ENCODE data around the gene ACTL7B. TPM values are rescaled to one million over a fixed set of nuclear protein-coding genes. Genes with fewer than 3 reads are reported as not detected.

The ACTL7B gene
- total RNA-seq, 2 donors from 2014 or later = 0.12 to 0.31 TPM

DNA sequence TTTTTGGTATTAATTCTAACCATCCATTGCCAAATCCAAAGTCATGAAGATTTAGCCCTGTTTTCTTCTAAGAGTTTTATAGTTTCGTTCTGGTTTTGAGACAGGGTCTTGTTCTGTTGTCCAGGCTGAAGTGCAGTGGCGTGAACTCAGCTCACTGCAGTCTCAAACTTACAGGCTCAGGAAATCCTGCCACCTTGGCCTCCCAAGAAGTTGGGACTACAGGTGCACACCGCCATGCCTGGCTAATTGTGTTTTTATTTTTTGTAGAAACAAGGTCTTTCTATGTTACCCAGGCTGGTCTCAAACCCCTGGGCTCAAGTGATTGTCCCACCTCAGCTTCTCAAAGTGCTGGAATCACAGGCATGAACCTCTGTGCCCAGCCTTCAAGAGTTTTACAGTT, 27.3 kb upstream of the ACTL7B start:
- no peaks in the 10 kb centered on the region for H3K4me1 Mint-ChIP-seq
- H3K4me3 Mint-ChIP-seq = no peak overlapping the region
- H3K9me3 ChIP-seq (ENCODE audit: control insufficient read depth, low read length, poor library complexity, severe bottlenecking) = no peaks in the 10 kb centered on the region
- ATAC-seq = no peak
- H3K36me3 Mint-ChIP-seq (ENCODE audit: low read depth) = peaks cover 14% of the 10 kb centered on the region
- no peak overlapping the region for H3K27ac Mint-ChIP-seq
- no peaks in the 10 kb centered on the region for H3K27me3 Mint-ChIP-seq
- DNase-seq = no peak

DNA sequence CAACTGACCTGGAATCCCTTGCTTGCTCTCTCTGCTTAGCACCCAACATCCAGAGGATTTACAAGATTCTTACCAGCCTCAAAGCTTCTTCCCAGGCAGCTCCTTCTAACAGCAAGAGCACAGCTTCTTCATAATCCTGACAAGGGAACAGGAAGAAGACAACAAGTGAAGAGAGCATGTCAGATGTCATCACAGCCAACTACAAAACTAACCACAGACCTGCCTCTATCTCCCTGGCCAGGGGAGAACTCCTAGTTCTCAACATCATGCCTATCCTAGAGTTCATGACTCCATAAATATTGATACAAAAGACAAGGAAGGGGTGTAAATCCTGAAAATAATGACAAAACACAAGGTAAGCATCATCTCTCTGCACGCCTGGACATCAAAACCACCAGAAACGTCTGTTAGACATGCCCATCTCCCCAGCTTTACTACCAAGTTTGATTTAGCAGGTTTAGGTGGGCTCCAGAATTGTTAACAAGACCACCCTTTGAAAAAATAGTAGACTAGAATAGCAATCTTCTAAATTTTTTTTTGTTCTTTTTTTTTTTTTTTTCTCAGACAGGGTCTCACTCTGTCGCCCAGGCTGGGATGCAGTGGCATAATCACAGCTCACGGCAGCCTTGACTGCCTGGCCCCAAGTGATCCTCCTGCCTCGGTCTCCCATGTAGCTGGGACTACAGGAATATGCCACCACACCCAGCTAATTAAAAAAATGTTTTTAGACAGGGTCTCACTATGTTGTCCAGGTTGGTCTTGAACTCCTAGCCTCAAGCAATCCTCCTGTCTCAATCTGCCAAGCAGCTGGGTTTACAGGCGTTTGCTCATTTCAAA, 26.5 kb upstream of the ACTL7B start:
- DNase-seq (no peak), ATAC-seq (no peak)
- Mint-ChIP-seq H3K36me3 (ENCODE audit: low read depth) (peaks cover 11% of the 10 kb centered on the region), H3K27me3 (no peaks in the 10 kb centered on the region), H3K27ac (no peak overlapping the region), H3K4me3 (no peak overlapping the region), H3K4me1 (no peaks in the 10 kb centered on the region)
- H3K9me3 ChIP-seq (ENCODE audit: control insufficient read depth, low read length, poor library complexity, severe bottlenecking) = no peaks in the 10 kb centered on the region

- no peak overlapping the region for H3K4me3 Mint-ChIP-seq
- H3K9me3 ChIP-seq (ENCODE audit: control insufficient read depth, low read length, poor library complexity, severe bottlenecking) = no peaks in the 10 kb centered on the region
- peaks cover 11% of the 10 kb centered on the region for H3K36me3 Mint-ChIP-seq (ENCODE audit: low read depth)
- ATAC-seq = no peak
- H3K4me1 Mint-ChIP-seq = no peaks in the 10 kb centered on the region
- no peaks in the 10 kb centered on the region for H3K27me3 Mint-ChIP-seq
- no peak overlapping the region for H3K27ac Mint-ChIP-seq
- DNase-seq = no peak
Measured at GRCh38 chr9:108880738-108881316, 25.0 kb upstream of the ACTL7B start.

DNA sequence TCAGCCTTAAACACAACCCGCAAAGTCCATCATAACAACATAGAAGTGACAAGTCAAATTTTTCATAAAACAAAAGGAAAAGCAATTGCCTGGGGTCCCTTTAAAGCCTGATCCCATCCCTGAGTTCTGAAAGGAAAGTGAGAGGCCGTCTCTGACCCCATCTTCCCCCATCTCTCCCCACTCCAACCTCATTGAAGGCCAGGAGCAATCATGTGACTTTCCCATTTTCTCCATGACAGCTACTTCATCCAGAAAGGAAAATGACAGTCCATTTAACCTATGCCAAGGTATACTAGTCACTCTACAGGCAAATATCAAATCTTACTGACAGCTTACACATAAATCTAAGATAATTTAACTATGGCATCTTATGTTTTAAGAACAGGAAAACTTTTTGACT, 21.7 kb upstream of the ACTL7B start:
- Mint-ChIP-seq H3K4me3 (no peak overlapping the region), H3K27me3 (no peaks in the 10 kb centered on the region), H3K4me1 (no peaks in the 10 kb centered on the region), H3K36me3 (ENCODE audit: low read depth) (peaks cover 6% of the 10 kb centered on the region), H3K27ac (no peak overlapping the region)
- ATAC-seq (no peak), DNase-seq (no peak)
- H3K9me3 ChIP-seq (ENCODE audit: control insufficient read depth, low read length, poor library complexity, severe bottlenecking) = no peaks in the 10 kb centered on the region

DNA sequence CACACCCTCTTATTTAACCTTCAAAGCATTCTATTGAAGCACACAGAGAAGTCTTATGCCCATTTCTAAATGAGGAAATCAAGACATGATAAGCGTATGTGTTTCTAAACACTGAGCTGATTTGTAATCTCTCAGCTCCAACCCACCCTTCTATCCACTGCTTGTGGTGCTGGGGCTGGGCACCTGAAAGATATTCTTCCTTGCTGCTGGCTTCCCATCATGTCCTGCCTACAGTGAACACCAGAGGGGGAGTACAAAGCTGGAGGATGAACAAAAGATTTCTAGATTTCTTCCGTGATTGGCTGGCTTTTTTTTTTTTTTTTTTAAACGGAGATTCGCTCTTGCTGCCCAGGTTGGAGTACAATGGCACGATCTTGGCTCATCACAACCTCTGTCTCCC, 20.6 kb upstream of the ACTL7B start:
- Mint-ChIP-seq H3K4me3 (no peak overlapping the region), H3K4me1 (no peaks in the 10 kb centered on the region), H3K27ac (no peak overlapping the region), H3K27me3 (no peaks in the 10 kb centered on the region), H3K36me3 (ENCODE audit: low read depth) (peaks cover 13% of the 10 kb centered on the region)
- DNase-seq (no peak), ATAC-seq (no peak)
- no peaks in the 10 kb centered on the region for H3K9me3 ChIP-seq (ENCODE audit: control insufficient read depth, low read length, poor library complexity, severe bottlenecking)

DNA sequence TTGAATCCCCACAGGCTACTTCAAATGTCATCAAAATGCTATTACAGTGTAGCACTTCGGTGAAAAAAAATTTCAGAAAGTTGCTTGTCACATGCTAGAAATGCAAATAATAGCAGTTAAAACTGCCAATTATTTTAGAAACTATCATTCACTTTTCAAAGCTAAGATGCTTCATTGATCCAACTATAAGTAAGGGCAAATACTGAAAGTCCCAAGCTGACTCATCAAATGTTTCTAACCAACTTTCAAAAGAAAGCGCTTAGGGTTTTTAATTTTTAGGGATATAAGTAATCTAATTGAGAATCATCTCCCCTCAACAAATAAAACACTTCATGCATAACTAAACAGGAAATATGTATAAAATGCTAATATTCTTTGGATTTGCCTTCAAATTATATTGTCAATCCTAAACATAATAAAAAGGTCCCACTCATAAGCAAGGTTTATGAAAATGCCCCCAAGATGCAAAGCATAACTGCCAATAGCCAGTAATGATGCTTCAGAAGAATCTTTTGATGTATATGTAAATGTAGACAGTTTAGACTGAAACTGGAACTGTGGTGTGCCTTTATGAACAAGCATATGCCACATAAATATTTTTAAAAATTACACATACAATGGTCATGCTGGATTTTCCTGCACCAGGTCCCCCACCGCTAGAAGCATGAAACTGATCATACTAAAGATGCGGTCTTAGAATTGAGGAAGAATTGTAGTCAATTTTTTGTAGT, 18.4 kb upstream of the ACTL7B start:
- H3K9me3 ChIP-seq (ENCODE audit: control insufficient read depth, low read length, poor library complexity, severe bottlenecking) = no peaks in the 10 kb centered on the region
- no peak for DNase-seq
- Mint-ChIP-seq H3K27ac (no peak overlapping the region), H3K4me3 (no peak overlapping the region), H3K27me3 (no peaks in the 10 kb centered on the region), H3K4me1 (no peaks in the 10 kb centered on the region), H3K36me3 (ENCODE audit: low read depth) (peaks cover 10% of the 10 kb centered on the region)
- ATAC-seq = no peak

DNA sequence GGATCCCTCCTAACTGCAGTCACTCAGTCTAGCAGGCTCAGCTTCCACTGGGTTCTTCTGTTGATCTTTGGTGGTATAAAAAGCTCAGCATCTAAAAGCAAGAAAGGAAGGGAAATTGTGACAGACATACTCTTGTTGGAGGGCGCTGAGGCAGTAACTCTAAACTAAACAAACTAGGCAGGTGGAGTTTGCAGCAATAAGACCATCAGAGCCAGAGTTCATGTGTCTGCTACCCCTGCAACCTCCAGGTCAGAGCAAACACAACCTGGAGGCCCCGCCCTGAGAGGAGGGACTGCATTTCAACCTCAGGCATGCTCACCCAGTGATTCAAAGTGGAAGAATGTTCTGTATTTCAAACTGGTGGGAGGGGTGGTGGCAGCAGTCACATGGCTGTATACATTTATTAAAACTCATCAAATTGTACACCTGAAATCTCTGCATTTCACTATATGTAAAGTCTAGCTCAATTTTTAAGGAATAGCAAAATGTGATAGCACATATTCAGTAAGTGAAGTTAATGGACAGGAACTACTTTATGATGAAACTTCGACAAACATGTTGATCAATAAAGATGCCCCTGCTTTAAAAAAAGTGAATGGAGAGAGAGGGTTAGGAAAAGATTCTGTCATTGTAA, 13.4 kb upstream of the ACTL7B start:
- no peaks in the 10 kb centered on the region for H3K27me3 Mint-ChIP-seq
- H3K4me1 Mint-ChIP-seq = peaks cover 2% of the 10 kb centered on the region
- no peak overlapping the region for H3K4me3 Mint-ChIP-seq
- no peaks in the 10 kb centered on the region for H3K9me3 ChIP-seq (ENCODE audit: control insufficient read depth, low read length, poor library complexity, severe bottlenecking)
- ATAC-seq = no peak
- H3K27ac Mint-ChIP-seq = no peak overlapping the region
- peaks cover 11% of the 10 kb centered on the region for H3K36me3 Mint-ChIP-seq (ENCODE audit: low read depth)
- no peak for DNase-seq

DNA sequence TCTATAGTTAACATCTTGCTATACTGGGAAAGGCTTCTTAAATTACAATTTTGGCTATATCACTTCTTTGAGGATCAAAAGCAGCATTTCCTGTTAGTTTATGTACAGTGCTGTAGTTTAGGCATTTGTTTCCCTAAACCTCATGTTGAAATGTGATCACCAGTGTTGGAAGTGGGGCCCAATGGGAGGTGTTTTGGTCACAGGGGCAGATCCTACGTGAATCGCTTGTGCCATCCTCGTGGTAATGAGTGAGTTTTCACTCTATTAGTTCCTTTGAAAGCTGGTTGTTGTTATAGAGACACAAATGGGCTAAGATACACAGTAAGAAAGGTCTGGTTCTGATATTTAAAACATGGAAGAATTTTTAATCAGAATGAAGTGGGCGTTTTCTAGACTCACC, 12.0 kb upstream of the ACTL7B start:
- ATAC-seq = no peak
- Mint-ChIP-seq H3K4me1 (peaks cover 2% of the 10 kb centered on the region), H3K4me3 (no peak overlapping the region), H3K27me3 (no peaks in the 10 kb centered on the region), H3K36me3 (ENCODE audit: low read depth) (peaks cover 11% of the 10 kb centered on the region), H3K27ac (no peak overlapping the region)
- no peak for DNase-seq
- H3K9me3 ChIP-seq (ENCODE audit: control insufficient read depth, low read length, poor library complexity, severe bottlenecking) = no peaks in the 10 kb centered on the region

DNA sequence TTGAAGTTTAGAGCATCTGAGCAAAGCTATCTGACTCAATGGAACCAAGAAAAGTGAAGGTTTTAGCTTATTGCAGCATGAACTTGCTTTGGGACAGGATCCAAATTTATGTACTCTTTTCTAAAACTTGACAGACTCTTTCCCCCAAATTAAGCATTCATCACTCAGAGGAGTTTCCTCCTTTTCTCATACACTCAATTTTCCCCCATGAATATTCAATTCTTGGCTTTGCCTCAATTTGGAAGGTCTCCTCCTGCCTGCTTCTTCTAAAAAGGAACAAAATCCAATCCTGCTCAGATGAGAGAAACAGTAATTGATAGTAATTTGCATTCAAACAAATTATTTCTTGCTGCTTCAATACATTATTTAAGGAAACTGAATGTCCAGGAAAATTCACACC, 11.3 kb upstream of the ACTL7B start:
- DNase-seq = no peak
- no peak for ATAC-seq
- H3K4me1 Mint-ChIP-seq = peaks cover 2% of the 10 kb centered on the region
- H3K9me3 ChIP-seq (ENCODE audit: control insufficient read depth, low read length, poor library complexity, severe bottlenecking) = no peaks in the 10 kb centered on the region
- H3K4me3 Mint-ChIP-seq = no peak overlapping the region
- no peaks in the 10 kb centered on the region for H3K27me3 Mint-ChIP-seq
- H3K27ac Mint-ChIP-seq = no peak overlapping the region
- H3K36me3 Mint-ChIP-seq (ENCODE audit: low read depth) = peaks cover 11% of the 10 kb centered on the region

GRCh38 chr9:108866001-108866420, 10.2 kb upstream of the ACTL7B start:
- Mint-ChIP-seq H3K27me3 (no peaks in the 10 kb centered on the region), H3K27ac (no peak overlapping the region), H3K4me3 (no peak overlapping the region), H3K4me1 (peaks cover 2% of the 10 kb centered on the region), H3K36me3 (ENCODE audit: low read depth) (peaks cover 4% of the 10 kb centered on the region)
- no peaks in the 10 kb centered on the region for H3K9me3 ChIP-seq (ENCODE audit: control insufficient read depth, low read length, poor library complexity, severe bottlenecking)
- DNase-seq (no peak), ATAC-seq (no peak)

GRCh38 chr9:108865037-108865436, 9.3 kb upstream of the ACTL7B start:
- peaks cover 4% of the 10 kb centered on the region for H3K36me3 Mint-ChIP-seq (ENCODE audit: low read depth)
- no peaks in the 10 kb centered on the region for H3K9me3 ChIP-seq (ENCODE audit: control insufficient read depth, low read length, poor library complexity, severe bottlenecking)
- H3K27me3 Mint-ChIP-seq = no peaks in the 10 kb centered on the region
- H3K4me3 Mint-ChIP-seq = no peak overlapping the region
- DNase-seq (no peak), ATAC-seq (no peak)
- no peak overlapping the region for H3K27ac Mint-ChIP-seq
- peaks cover 2% of the 10 kb centered on the region for H3K4me1 Mint-ChIP-seq

DNA sequence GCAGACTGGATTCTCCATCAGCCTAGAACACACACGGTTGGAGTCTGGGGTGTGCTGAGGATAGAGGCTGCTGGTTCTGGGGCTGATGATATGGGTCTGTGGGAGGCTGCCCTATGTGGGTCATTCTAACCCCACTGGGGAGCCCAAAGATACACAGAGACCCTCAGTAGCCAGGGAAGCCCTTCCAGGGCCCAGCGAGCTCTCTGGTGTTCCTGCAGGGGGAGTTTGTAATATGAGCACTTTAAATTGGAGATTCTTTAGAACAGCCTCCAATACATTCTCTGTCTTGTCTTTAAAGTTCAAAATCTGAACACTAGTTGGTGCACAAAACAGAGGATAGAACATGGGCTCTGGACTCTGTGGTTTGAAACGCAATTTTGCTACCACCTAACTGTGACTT, 8.7 kb upstream of the ACTL7B start:
- Mint-ChIP-seq H3K27ac (no peak overlapping the region), H3K27me3 (no peaks in the 10 kb centered on the region), H3K36me3 (ENCODE audit: low read depth) (peaks cover 4% of the 10 kb centered on the region), H3K4me3 (no peak overlapping the region), H3K4me1 (peaks cover 2% of the 10 kb centered on the region)
- ATAC-seq = no peak
- DNase-seq = no peak
- H3K9me3 ChIP-seq (ENCODE audit: control insufficient read depth, low read length, poor library complexity, severe bottlenecking) = no peaks in the 10 kb centered on the region

GRCh38 chr9:108863891-108864290, 8.1 kb upstream of the ACTL7B start:
- Mint-ChIP-seq H3K4me3 (no peak overlapping the region), H3K4me1 (peaks cover 2% of the 10 kb centered on the region), H3K27ac (no peak overlapping the region), H3K27me3 (no peaks in the 10 kb centered on the region), H3K36me3 (ENCODE audit: low read depth) (peaks cover 4% of the 10 kb centered on the region)
- DNase-seq = no peak
- H3K9me3 ChIP-seq (ENCODE audit: control insufficient read depth, low read length, poor library complexity, severe bottlenecking) = no peaks in the 10 kb centered on the region
- no peak for ATAC-seq
